Spleen (tissue), 10 donors: ENCODE data around the gene DPH3. TPM values are rescaled to one million over a fixed set of nuclear protein-coding genes. Genes with fewer than 3 reads are reported as not detected.

Experiments
- polyA plus RNA-seq, 3 donors: library from polyadenylated mRNA; stranded (reverse); fragments of 200-250 nt; gene quantifications; one replicate each; pipeline ENCODE4 v1.2.1, GENCODE V29; 2013
- total RNA-seq, 7 donors: library from RNA; depleted of rRNA in 3 of 7; stranded (reverse); fragments of >200 nt in 3 of 7; fragmentation: NEBNext Ultra II Directional in 4 of 7; extraction: Animal tissue kit (Norgen Biotek cat#: 25700) in 4 of 7; gene quantifications; one replicate each; pipeline versions ENCODE4 v1.1.0 to v1.2.1, GENCODE V29; 2016 to 2021
- donor health status: healthy with polysubstance abuse.
- donor health status: DM: no; HTN: no; CAD: no; lungs with moderate emphysema.
- donor health status: DM: no; HTN: no; CAD: no.
- donor health status: Bipolar disorder and iron deficiency.
- donor health status: healthy.
- donor health status: DM: no; HTN: no; CAD: no.
- donor health status: DM: yes; HTN: yes; CAD: no.

Gene DPH3
- total and polyA plus RNA-seq, 10 donors: 7.2 to 17.9 (median 14.2) TPM

Other genes starting within 250 kb of the DPH3 start
- gene GALNT15, start 90.3 kb downstream of the DPH3 start, total RNA-seq: 100 to 1,000 TPM in 1 of 7 donors, 10 to 100 TPM in 6; 34.2 to 147 (median 49.5) TPM
- 1 to 10 TPM; 2.5 to 6.7 (median 3.1) TPM for gene GALNT15, start 90.3 kb downstream of the DPH3 start, polyA plus RNA-seq
- 10 to 100 TPM; 17.3 to 30.6 (median 21.7) TPM for gene OXNAD1, start 269 bp upstream of the DPH3 start, total RNA-seq
- 1 to 10 TPM; 4.2 to 7.3 (median 7.1) TPM for gene OXNAD1, start 269 bp upstream of the DPH3 start, polyA plus RNA-seq
- gene RFTN1, start 248.8 kb upstream of the DPH3 start, total RNA-seq: 100 to 1,000 TPM in 1 of 7 donors, 10 to 100 TPM in 6; 57.0 to 106 (median 82.2) TPM
- 10 to 100 TPM; 30.4 to 58.2 (median 38.0) TPM for gene RFTN1, start 248.8 kb upstream of the DPH3 start, polyA plus RNA-seq